NOMO-1 (cell line): ENCODE data around the gene PHC2.
"Not testable (repeated sequence)": the region's sequence is repeated elsewhere in the genome, so short reads cannot be mapped to it uniquely, and the experiment has no call there.

ENCODE experiments used
- DNase-seq, 2 experiments: peaks; one replicate each; lab custom pipeline; 2025; ENCODE audit not compliant: unreplicated experiment in 2 of 2; lab: John Stamatoyannopoulos, UW

Gene PHC2

DNA sequence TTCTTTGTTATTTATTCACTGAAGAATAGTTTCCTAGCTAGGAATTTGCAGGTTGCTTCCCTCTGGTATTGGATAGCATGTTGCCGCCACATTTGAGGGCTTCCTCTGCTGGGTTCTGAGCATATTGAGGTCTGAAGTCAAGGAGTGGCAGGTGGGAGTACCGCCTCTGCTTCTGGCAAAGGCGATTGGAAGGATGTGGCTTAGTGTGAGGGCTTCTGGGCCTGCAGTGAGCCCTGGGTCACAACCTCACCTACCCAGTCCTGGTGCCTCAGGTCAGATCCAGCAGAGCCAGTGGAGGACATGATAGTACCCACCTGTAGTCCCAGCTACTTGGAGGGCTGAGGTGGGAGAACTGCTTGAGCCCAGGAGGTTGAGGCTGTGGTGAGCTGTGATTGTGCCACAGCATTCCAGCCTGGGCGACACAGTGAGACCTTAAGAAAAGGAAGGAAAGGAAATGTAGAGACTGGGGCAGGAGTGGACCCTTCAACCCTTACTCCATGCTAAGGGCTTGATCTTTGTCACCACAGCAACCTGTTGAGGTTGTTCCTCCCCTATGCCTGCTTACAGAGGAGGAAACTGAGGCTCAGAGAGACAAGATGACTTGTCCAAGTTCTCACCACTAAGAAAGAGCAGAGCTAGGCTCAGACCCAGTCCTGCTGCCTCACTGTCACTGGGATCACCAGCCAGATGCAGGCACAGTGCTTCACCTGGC, 132.8 kb downstream of the PHC2 start:
- DNase-seq, result no peak

DNA sequence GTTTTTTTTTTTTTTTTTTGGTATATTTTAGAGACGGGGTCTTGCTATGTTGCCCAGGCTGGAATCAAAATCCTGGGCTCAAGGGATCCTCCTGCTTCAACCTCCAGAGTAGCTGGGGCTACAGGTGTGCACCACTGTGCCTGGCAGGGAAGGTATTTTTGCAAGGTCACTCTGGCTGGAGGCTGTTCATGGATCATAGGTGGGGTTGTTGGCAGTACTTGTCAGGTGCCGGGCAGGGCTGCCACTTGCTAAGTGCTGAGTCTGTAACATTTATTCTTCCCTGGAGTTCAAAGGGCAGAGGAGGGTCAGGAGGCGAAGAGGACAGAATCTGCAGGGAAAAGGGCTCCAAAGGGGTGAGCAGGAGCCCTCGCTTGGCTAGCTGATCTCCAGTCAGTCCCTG, 134.1 kb downstream of the PHC2 start:
- DNase-seq, result no peak

DNA sequence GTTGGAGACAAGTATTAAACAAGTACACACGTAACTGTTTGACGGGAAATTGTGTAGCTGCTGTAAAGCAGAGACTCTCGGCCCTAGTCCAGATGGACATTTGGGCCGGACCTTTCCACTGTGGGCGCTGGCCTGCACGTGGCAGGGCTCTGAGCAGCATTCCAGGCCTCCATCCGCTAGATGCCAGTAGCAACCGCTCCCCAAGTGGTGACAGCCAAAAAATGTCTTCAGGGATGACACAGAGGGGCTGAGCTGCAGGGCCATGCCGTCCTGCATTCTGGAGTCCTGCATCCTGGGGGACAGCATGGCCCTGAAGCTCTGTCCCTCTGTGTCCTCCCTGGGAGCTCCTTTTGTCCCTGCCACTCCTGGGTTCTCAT, 134.8 kb downstream of the PHC2 start:
- no peak for DNase-seq

DNA sequence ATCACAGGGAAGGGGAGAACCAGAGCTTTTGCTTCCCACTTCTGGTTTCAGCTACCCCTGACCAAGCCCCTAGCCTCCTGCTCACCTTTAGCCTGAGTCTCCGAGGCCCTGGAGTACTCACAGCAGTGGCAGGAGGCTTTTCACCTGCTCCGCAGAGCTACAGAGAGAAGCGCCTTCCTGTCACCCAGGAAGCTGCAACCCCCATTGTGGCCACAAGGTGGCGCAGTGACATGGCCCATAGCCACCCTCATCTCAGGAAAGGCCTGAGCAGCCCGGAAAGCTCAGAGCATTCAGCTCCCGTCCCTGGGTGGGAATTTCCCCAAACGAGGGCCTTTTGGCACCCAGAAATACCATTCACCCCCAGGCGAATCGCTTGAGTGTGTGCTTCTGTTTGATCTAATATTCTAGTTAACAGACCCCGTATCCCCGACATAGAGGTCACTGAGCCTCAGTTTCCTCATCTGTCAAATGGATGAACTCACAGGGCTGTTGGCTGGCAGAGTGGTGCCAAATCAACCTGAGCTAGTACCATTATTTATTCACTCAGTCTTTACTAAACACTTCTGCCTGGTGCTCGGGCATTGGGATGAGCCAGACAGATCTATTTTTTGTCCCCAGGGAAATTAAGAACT, 135.3 kb downstream of the PHC2 start:
- DNase-seq, result peak; percentile 10 to 32

DNA sequence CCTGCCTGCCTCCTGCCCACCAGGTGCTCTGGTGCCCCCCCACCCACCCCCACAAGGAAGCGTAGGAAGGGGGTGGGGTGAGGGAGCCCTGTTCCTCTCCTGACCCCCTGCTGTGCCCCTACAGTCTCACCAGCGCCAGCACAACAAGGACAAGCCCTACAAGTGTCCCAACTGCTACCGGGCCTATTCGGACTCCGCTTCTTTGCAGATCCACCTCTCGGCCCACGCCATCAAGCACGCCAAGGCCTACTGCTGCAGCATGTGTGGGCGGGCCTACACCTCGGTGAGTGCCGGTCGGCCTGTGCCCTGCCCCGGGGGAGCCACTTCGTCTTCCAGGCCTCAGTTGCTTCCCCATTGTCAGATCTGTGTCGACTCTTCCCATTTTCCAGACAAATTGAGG, 135.9 kb downstream of the PHC2 start:
- DNase-seq, result no peak

DNA sequence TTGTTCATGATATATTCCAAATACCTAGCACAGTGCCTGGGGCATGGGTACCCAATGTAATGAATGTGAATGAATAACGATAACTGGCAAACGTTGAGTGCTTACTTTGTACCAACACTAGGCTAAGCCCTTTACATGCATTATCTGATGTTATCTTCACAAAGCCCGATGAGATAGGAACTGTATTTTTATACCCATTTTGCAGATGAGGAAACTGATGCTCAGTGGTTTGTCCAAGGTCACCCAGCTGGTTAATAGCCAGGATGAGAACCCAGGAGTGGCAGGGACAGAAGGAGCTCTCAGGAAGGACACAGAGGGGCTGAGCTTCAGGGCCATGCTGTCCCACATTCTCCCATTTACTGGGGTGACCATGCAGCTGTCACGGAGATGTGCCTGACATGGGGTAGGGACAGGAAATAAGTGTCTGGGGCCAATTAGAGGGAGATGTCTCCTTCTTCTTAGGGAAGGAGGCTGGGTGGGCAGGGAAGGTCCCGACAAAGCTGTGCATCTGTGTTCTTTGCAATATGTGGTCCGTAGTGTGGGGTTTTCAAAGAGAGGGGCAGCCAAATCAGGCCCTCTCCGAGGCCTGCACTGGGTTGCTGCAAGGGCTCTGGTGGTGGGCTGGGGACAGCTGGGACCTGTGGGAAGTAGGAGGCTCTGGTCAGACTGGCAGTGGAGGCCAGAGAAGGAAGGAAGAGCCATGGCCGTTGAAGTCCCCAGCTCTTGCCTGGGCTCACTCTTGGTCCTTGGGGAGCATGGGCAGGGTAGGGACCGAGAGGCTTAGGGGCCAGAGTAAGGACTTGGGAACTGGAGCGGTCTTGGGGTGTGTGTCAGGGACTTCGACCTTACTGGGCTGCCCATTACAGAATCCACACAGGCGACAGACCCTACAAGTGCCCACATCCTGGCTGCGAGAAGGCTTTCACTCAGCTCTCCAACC, 136.6 kb downstream of the PHC2 start:
- DNase-seq, result no peak

DNA sequence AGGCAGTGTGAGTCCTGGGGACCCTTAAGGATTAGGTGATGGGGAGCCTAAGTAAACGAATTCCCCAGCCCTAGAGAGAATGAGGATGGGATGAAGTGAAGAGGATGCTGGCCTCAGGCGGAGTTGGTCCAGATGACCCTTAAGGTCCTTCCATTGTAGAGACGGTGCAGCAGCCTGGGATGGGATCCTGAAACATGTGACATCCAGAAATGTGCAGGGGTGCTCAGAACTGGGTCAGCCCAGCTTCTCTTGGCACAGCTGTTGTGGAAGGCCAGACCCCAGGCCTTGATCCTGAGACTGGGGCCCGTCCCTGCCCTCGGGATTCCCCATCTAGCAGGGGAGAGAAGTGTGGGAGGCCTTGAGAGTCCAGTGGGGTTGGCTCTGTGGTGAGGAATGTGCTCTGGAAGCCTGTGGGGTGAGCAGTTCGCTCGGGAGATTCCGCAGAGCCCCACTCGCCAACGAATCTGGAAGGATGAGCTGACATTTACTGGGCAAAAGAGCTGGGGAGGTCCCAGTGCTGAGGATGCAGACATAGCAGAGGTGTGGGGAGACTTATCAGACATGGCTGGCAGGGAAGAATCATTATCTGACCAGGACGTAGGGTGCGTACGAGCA, 138.1 kb downstream of the PHC2 start:
- DNase-seq, result no peak

DNA sequence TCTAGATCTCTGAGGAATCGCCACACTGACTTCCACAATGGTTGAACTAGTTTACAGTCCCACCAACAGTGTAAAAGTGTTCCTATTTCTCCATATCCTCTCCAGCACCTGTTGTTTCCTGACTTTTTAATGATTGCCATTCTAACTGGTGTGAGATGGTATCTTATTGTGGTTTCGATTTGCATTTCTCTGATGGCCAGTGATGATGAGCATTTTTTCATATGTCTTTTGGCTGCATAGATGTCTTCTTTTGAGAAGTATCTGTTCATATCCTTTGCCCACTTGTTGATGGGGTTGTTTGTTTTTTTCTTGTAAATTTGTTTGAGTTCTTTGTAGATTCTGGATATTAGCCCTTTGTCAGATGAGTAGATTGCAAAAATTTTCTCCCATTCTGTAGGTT, 140.3 kb downstream of the PHC2 start:
- DNase-seq, result not testable (repeated sequence)

DNA sequence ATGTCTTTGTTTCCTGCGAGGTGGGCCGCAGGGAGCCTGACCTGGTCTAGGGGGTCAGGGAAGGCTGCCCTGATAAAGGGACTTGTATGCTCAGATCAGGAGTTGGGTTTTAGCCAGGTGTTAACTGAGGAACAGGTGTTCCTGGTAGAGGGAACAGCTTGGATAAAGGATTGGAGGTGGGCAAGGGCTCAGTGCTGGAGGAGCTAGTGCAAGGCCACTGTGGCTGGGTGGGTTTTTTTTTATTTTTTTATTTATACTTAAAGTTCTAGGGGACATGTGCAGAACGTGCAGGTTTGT, 141.1 kb downstream of the PHC2 start:
- no peak for DNase-seq

DNA sequence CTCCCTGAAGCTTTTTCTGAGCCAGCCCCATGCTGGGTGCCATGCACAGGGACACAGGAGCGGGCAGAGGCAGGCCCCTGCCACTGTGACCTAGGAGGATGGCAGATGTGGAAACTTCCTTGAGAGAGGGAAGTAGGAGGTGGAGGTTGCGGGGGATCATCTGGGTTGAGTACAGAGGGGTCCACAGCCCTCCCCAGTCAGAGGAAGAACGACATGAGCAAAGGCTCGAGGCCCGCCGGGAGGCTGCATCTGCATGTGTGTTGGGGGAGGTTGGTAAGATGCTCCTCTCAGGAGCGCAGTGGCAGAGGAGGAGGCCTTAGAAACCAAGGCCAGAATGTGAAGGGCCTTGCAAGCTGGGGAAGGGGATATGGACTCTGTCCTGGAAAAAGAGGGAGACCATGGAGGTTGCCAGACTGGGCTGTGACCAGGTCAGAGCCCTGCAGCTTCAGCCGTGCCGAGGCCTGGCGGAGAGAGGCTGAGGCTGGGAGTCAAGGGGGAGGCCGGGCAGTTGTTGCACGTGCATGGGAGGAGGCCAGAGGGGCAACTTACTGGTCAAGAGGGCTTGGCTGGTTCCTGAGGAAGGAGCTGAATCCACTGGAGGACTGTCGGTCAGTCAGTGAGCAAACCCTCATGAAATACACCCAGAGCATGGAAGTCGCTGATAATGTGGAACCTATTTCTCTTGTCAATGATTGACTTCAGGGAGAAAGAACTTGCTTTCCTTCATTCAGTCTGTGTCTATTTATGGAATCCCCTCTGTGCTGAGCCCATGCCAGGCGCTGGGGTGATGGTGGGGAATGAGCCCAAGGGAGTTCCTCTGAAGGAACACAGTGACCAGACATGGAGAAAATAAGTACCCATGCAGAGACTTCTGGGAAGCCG, 141.7 kb downstream of the PHC2 start:
- no peak for DNase-seq

DNA sequence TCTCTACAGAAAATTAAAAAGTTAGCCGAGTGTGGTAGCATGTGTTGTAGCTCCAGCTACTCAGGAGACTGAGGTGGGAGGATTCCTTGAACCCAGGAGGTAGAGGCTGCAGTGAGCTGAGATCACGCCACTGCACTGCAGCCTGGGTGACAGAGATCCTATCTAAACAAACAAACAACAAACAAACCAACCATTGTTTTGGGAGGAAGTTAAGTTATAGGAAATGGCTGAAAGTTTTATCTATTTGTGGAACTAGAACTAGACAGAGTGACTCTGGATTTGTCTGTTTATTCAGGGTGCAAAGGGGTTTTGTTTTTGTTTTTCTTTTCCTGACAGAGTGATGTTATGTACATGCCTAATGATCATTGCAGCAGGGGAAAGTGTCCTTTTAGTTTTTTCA, 143.6 kb downstream of the PHC2 start:
- no peak for DNase-seq

DNA sequence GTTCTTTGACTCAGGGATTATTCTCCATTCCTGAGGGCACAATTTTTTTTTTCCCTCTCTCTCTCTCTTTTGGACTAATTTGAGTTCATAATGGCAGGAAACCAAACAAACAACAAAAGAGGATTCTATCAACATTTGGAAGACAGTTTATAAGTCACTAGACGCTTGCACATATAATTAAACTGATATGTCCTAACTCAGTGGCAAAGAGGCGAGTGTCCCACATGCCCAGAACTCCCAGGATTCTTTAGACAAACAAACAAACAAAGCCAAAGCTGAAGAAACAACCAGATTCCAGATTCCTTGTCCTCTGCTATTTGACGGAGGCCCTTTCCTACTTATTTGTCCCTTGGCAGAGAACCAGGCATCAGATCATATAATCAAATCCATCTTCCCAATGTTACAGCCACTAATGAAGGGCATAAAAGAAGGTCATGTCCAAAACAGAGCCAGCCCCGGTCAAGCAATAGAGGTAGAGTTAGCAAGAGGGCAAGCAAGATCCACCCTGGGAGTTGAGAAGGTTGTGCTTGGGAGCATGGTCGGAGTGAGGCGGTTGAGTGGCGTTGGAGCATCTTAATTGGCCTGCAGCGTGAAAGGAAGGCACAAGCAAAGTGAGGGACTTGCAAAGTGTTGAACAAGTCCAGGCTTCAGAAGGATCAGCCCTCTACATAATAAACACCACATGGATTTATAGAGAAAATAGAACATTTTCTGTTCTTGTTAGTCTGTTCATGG, 144.3 kb downstream of the PHC2 start:
- DNase-seq, result no peak

DNA sequence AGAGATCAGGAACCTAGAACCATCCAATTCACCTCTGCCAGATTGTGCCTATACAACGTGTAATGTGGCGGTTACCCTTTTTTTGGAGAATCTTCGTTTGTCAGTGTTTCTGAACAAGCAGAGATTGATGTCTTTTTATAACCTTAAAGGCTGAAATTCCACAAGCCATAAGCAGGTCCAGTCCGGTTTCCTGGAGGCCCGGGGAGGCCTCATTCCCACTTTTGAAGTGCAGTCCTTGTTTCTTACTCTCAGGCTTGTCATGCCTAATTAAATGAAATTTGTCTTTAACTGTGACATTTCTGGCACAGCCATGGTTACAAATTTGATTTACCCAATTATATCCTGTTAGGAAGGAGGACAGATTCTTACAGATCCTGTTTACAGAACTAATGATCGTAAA, 146.8 kb downstream of the PHC2 start:
- DNase-seq, result no peak

DNA sequence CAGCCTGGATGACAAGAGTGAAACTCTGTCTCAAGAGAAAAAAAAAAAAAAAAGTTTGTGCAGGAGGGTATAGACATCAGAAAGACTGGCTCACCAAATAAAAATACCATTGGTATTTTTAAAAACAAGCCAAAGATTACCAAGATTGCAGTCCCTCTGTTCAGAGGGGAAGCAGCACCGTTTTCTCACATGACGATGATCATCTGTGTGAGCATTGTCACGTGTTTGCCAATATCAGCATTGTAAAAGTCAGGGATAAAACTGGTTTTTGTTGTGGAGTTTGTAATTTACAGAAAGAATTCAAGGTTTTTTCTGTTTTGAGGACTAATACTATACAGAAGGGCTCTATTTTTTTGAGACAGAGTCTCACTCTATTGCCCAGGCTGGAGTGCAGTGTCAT, 148.1 kb downstream of the PHC2 start:
- DNase-seq, result no peak

DNA sequence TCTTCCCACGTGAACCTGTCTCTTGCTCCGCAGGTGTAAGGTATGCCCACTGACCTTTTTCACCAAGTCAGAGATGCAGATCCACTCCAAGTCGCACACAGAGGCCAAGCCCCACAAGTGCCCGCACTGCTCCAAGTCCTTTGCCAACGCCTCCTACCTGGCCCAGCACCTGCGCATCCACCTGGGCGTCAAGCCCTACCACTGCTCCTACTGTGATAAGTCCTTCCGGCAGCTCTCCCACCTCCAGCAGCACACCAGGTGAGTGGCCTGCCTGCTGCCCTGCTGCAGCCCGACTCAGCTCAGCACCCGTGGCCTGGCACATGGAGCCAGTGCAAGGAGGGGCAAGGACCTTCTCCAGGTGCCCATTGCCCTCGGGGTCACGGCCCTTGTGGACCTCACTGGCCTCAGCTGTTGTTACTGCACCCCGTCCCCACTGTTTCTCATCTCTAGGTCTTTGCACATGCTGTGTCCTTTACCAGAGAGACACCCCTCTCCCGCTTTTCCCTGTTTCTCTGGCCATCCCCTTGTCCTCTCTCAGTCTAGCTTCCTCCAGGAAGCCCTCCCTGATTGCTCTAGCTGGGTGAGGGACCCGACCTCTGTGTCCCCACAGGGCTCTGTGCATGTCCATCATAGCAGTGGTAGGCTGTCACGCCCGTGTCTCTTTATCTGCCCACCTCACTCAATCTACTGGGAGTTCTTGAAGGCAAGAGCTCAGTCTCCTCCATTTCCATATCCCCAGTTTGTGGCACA, 149.2 kb downstream of the PHC2 start:
- no peak for DNase-seq

DNA sequence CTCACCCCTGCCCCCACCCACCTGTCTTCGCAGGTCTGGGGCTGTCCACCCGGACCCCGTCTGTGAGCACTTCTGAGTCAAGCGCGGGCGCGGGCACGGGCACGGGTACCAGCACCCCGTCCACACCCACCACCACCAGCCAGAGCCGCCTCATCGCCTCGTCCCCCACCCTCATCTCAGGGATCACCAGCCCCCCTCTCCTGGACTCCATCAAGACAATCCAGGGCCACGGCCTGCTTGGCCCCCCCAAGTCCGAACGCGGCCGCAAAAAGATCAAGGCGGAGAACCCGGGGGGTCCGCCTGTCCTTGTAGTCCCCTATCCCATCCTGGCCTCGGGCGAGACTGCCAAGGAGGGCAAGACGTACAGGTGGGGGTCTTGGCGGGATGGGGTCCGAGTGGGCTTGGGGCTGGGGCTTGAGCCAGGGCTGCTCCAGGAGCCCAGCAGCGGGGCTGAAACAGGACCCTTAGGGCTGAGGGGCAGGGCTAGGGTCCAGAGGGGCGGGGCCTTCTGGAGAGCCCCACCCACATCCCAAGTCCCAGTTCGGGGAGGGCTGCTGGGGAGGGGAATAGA, 150.7 kb downstream of the PHC2 start:
- DNase-seq, result no peak

DNA sequence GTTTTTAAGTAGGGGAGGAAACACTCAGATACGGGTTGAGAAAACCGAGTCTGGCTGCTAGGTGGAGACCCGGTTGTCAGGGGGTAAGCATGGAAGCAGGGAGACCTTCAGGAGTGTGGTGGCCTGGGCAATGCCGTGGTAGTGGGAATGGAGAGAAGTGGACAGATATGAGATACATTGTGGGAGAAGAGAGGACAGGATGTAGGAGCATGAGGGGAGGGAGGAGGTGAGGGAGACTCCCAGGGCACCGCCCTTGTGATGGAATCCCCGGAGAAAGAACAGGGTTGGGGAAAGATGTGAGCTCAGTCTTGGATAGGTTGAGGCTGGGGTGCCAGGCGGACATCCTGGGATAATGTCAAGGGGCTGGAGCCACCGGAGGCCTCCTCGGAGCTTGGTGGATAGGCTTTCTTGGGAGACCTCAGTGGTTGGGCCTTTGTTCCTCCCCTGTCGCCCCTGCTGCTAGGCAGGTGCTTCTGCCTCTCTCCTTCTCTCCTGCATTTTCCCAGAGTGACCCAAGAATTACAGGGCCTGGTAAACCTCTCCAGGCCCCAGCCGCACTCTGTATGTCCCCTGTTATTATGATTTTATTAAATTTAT, 153.3 kb downstream of the PHC2 start:
- DNase-seq, result no peak

DNA sequence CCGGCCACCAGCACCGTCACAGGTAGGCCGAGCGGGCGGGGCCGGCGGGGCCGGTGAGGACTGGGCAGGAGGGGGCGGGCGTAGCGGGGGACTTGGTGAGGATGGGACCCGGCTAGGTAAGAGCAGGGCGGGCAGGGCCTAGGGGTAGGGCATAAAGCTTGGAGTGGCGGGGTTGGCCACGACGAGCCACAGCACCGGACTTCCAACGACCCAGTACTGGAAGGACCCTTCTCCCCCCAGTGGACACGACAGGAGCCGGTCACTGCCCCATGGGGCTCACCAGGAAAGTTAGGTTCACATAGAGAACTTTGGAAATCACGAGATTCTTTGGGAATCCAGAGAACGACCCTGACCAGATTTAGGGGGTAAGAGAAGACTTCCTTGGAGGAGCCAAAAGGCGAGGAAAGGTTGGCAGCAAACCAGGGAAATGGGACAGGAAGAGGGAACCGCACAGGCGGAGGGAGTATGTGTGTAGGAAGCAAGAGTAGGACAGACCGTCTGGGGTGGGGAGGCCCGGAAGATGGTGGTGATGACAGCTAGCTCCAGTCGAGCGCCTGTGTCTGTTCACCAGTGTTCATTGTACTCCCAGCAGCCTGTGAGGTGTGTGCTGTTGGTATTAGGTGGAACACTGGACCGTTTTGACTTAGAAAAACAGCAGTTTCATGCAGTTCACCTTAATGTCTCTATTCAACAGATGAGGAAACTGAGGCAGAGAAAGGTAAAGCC, 154.2 kb downstream of the PHC2 start:
- DNase-seq, result no peak
